Skeletal muscle satellite cell (primary cell): ENCODE data around the gene RALGAPB. TPM values are rescaled to one million over a fixed set of nuclear protein-coding genes. Genes with fewer than 3 reads are reported as not detected.
A peak's percentile ranks its signal among the peaks of the same experiment; 100 is the strongest.
"Not testable (repeated sequence)": the region's sequence is repeated elsewhere in the genome, so short reads cannot be mapped to it uniquely, and the experiment has no call there.

ENCODE experiments used
- H3K27me3 ChIP-seq: 2 replicates; pipeline ENCODE4 v1.7.0; 2013; ENCODE audit warnings: low read length; ENCODE audit not compliant: control insufficient read depth, insufficient read depth
- H3K36me3 ChIP-seq: 2 replicates; pipeline ENCODE4 v1.7.0; 2013; ENCODE audit warnings: mild to moderate bottlenecking, control low read depth, low read length; ENCODE audit not compliant: insufficient read depth
- H3K4me1 ChIP-seq: 2 replicates; pipeline ENCODE4 v1.7.0; 2013; ENCODE audit warnings: low read length; ENCODE audit not compliant: control insufficient read depth, insufficient read depth
- H3K4me2 ChIP-seq: 2 replicates; pipeline ENCODE4 v1.7.0; 2013; ENCODE audit warnings: mild to moderate bottlenecking, low read length
- H3K4me3 ChIP-seq: 2 replicates; pipeline ENCODE4 v1.7.0; 2013; ENCODE audit warnings: low read length
- H3K9ac ChIP-seq: 2 replicates; pipeline ENCODE4 v1.7.0; 2013; ENCODE audit warnings: mild to moderate bottlenecking, low read depth, low read length, moderate library complexity
- H3K9me3 ChIP-seq: replicated peaks from 2 replicates; pipeline ENCODE4 v1.7.0; 2013; ENCODE audit warnings: mild to moderate bottlenecking, control low read depth, low read length
- total RNA-seq: library from RNA; depleted of rRNA; stranded (reverse); fragments of >200 nt; gene quantifications from 2 replicates; pipeline ENCODE4 v1.2.3, GENCODE V29; 2012; rRNA removed

RALGAPB gene
- 23.8 and 27.6 TPM in 2 replicates for total RNA-seq

DNA sequence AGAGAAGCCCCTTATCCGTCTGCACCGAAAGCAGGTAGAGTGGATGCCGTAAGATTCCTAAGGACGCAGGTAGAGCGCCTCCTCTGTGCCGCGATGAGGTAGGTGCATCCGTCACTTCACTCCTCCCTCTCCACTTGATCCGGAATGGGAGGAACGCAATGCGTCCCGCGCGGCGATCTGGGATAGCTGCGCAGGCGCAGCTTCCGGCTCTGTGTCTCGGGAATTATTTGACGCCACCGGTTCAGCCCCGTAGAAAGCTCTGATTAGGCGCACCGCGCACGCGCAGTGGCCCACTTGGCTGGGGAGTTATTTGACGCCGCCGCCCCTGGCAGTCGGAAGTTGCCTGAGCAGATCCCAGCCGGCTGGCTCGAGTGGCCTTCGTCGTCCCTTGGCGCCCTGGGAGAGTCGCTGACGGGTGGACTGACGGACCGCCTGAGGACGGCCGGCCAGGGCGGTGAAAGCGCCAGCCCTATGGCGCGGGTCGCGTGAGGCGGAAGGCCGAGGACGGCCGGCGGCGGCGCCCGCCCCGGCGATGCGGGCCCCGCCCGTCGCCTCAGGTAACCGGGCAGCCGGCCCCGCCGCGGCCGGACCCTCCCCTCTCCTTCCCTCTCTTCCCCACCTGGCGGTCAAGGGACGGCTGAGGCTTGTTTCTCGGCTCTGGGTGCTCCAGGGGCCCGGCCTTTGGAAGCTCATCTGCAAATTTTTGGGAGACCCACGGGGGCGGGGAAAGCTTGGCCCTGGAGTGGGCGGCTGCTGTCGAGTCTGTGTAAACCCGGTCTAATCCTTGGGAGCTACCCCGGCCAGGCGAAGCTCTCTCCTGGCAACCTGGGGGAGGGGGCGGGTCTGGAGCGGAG, at the start of gene RALGAPB:
Gene RALGAPB (plus strand): TSS at position 331 of the 854 bp plus-strand sequence. CDS start 15,590 bp downstream, outside the sequence.
- Histone ChIP-seq H3K36me3 (no peaks in the 10 kb centered on the region), H3K4me3 (peak within 1 kb of the TSS; percentile 84), H3K4me1 (peaks cover 10% of the 10 kb centered on the region), H3K9ac (peak within 1 kb of the TSS; percentile 90), H3K27me3 (peaks cover 5% of the 10 kb centered on the region), H3K4me2 (peak within 1 kb of the TSS; percentile 84), H3K9me3 (no peaks in the 10 kb centered on the region)

DNA sequence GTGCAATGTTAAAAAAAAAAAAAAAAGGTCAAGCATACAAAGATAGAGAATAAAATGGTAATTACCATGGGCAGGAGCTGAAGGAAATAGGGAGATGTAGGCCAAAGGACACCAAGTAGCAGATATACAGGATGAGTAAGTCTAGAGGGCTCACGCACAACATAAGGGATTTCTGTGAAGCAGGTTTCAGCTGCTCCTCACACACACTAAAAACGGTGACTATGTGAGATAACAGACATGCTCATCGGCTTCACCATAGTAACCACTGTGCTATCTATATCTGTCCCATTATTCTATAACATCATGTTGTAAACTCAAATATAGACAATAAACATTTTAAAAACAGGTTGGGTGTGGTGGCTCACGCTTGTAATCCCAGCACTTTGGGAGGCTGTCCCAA, 49.1 kb upstream of the RALGAPB start:
- Histone ChIP-seq H3K4me3 (no peak overlapping the region), H3K9ac (no peak overlapping the region), H3K36me3 (peaks cover 87% of the 10 kb centered on the region)

DNA sequence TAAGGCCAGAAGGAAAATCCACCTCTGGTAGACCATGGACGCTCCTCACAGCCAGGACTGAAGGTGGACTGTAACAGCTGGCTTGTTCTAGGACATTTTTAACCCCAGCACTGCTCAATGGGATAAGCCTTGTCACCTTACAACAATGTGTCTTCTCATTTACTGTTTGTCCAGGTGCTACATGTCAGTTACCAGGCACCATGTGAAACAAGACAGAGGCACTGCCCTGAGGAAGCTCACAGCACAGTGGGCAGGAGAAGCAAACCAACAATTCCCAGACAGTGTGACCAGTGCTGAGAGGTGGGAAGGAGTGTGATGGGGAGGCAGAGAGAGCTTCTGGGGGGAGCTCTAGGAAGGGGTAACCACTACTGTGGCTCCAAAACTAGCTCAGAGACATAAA, 48.2 kb upstream of the RALGAPB start:
- Histone ChIP-seq H3K4me3 (no peak overlapping the region), H3K4me1 (peaks cover 37% of the 10 kb centered on the region), H3K27me3 (no peaks in the 10 kb centered on the region), H3K9me3 (no peaks in the 10 kb centered on the region), H3K36me3 (peaks cover 89% of the 10 kb centered on the region), H3K9ac (no peak overlapping the region), H3K4me2 (no peak overlapping the region)

More for the DNA sequence above, 49.1 kb upstream of the RALGAPB start:
- Histone ChIP-seq H3K4me2 (no peak overlapping the region), H3K4me1 (peaks cover 37% of the 10 kb centered on the region), H3K9me3 (no peaks in the 10 kb centered on the region), H3K27me3 (no peaks in the 10 kb centered on the region)

DNA sequence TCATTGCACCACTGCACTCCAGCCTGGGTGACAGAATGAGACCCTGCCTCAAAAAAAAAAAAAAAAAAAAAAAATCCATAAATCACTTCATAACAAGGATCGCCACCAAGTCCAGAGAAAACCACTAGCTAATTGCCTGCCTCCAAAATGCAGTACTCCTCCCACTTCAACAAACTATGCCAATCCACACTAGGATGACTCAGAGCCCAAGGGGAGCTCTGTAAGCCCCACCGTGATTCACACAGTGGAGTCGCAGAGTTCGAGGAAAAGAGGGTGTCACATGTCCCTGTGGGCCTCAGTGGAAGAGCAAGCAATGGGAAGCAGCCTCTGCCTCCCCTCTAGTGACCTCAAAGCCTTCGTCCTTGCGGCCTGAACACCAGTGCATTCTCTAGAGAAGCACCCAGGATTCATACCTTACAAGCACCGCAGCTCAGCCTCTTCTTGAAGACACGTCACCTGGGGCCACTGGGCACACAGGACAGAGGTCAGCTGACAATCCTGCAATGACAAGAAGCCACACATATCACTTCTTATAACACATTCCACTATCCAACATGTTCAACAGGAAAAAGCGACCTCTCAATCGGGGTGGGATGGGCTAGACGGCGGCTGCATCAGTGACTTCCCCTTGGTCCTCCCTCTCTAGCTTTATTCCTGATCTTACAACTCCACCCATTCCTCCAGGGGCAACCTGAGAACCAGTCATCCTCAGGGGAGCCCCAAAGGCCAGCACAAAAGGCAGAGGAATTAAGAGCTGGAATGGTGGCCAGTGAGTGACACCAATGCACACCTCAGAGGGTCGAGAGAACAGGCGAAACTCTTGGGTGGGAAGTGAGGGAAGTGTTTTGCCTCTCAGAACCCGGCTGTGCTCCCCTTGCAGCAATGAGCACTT, 46.4 kb upstream of the RALGAPB start:
- H3K9ac ChIP-seq, result no peak overlapping the region
- H3K4me2 ChIP-seq, result peak overlapping the region; percentile 27
- no peaks in the 10 kb centered on the region for H3K27me3 ChIP-seq
- H3K9me3 ChIP-seq, result no peaks in the 10 kb centered on the region
- H3K36me3 ChIP-seq, result peaks cover 84% of the 10 kb centered on the region
- peaks cover 32% of the 10 kb centered on the region for H3K4me1 ChIP-seq
- H3K4me3 ChIP-seq, result no peak overlapping the region

DNA sequence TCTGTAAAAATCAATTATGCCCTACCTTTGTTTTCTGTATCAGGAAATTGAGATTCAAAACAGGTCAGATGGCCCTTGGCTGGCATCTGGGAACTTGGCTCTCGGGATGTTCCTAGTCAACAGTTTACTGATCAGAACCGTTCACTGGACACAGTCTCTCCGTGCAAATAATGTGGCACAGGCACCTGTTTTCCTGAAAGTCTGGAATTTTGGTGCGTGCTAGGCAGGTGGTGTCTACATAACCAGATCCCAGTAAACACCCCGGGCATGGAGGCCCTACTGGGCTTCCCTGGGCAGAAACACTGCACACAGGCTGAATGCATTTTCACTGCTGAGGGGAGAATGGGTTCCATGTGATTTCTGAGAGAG, 45.0 kb upstream of the RALGAPB start:
- H3K4me2 ChIP-seq, result no peak overlapping the region
- no peak overlapping the region for H3K9ac ChIP-seq
- H3K4me1 ChIP-seq, result peaks cover 45% of the 10 kb centered on the region
- no peaks in the 10 kb centered on the region for H3K27me3 ChIP-seq
- H3K4me3 ChIP-seq, result no peak overlapping the region
- peaks cover 84% of the 10 kb centered on the region for H3K36me3 ChIP-seq
- H3K9me3 ChIP-seq, result no peaks in the 10 kb centered on the region

GRCh38 chr20:38428800-38429199, 43.8 kb upstream of the RALGAPB start:
- Histone ChIP-seq H3K4me1 (peaks cover 56% of the 10 kb centered on the region), H3K4me2 (no peak overlapping the region), H3K36me3 (peaks cover 89% of the 10 kb centered on the region), H3K27me3 (no peaks in the 10 kb centered on the region), H3K9me3 (no peaks in the 10 kb centered on the region), H3K4me3 (no peak overlapping the region), H3K9ac (no peak overlapping the region)

DNA sequence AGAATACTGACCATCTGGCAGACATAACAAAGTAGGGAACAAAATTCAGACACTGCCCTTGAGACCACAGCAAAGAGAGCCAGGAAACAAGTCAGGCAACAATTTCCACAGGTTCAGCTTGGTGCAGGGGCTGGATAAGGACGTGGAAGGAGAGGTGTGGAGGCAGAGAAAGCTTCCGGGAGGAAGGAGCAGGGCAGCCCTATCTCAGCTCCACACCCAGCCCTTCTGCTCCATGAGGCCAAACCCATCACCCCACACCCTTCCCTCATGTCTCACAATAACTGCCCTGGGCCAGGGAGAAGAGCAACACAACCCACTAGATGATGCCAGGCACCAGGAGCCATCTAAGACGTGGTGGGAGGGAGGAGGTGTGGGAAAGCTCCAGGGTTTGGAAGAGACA, 43.3 kb upstream of the RALGAPB start:
- Histone ChIP-seq H3K36me3 (peaks cover 88% of the 10 kb centered on the region), H3K9ac (no peak overlapping the region), H3K4me3 (no peak overlapping the region), H3K4me2 (no peak overlapping the region), H3K27me3 (no peaks in the 10 kb centered on the region), H3K4me1 (peaks cover 58% of the 10 kb centered on the region), H3K9me3 (no peaks in the 10 kb centered on the region)

- Histone ChIP-seq H3K9me3 (no peaks in the 10 kb centered on the region), H3K27me3 (no peaks in the 10 kb centered on the region), H3K4me2 (no peak overlapping the region), H3K4me3 (no peak overlapping the region), H3K9ac (no peak overlapping the region), H3K4me1 (peaks cover 59% of the 10 kb centered on the region), H3K36me3 (peaks cover 73% of the 10 kb centered on the region)
Measured at GRCh38 chr20:38430679-38431325, 41.8 kb upstream of the RALGAPB start.

DNA sequence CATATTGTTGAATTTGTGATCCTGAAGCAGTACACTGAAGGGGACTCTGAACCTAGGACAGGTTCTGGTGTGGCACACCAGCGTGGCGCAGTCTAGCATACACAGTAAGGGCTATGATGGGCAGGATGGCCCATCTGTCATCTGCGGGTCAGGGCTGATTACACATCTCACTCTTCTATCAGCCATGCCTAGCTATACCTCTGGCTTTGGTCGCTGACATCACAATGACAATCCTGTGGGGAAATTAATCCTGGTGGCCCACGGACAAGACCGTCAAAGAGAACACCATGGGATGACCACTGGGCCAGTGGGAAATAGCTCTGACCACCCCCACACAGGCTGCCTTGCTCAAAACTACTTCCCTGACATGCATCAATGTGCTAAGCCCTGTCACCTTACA, 40.4 kb upstream of the RALGAPB start:
- H3K4me3 ChIP-seq, result peak overlapping the region; percentile 14
- no peaks in the 10 kb centered on the region for H3K27me3 ChIP-seq
- peaks cover 47% of the 10 kb centered on the region for H3K4me1 ChIP-seq
- H3K9ac ChIP-seq, result no peak overlapping the region
- peak overlapping the region; percentile 92 for H3K4me2 ChIP-seq
- peaks cover 63% of the 10 kb centered on the region for H3K36me3 ChIP-seq
- no peaks in the 10 kb centered on the region for H3K9me3 ChIP-seq

DNA sequence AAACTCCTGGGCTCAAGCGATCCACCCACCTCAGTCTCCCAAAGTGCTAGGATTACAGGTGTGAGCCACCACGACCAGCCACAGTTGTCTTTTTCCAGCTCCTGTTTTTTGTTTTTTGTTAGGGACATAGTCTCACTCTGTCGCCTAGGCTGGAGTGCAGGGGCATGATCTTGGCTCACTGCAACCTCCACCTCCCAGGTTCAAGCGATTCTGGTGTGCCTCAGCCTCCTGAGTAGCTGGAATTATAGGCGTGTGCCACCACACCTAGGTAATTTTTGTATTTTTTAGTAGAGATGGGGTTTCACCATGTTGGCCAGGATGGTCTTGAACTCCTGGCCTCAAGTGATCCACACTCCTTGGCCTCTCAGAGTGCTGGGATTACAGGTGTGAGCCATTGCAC, 39.8 kb upstream of the RALGAPB start:
- H3K9me3 ChIP-seq, H3K9ac ChIP-seq, H3K27me3 ChIP-seq: not testable (repeated sequence)
- H3K36me3 ChIP-seq, result peaks cover 57% of the 10 kb centered on the region
- H3K4me1 ChIP-seq, result peaks cover 41% of the 10 kb centered on the region
- H3K4me3 ChIP-seq, result peak overlapping the region; percentile 88
- peak overlapping the region; percentile 92 for H3K4me2 ChIP-seq

DNA sequence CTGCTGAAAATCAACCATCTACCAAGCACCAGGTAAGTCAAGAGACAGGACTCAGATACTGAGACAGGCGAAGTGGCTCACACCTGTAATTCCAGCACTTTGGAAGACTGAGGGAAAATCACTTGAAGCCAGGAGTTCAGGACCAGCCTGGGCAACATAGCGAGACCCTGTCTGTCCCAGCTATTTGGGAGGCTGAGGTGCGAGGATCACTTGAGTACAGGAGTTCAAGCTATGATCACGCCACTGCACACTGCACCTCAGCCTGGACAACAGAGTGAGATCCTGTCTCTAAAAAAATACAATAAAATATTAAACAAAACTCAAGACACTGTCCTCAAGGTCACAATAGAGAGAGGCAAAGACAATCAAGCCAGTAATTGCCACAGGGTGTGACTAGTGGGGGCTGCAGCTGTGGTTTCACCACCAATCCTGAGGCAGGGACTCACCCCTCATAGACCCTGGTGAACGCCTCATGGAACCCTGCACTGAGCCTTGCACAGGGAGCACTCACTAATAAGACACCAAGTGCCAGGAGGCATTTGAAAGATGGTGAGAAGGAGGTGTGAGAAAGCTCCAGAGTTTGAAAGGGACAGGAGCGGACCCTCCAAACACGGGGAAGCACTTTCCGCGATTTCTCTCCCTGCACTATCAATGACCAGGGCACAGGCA, 39.2 kb upstream of the RALGAPB start:
- Histone ChIP-seq H3K36me3 (peaks cover 52% of the 10 kb centered on the region), H3K9ac (peak overlapping the region; percentile 94)

More for the DNA sequence above, 39.2 kb upstream of the RALGAPB start:
- H3K9me3 ChIP-seq, result no peaks in the 10 kb centered on the region
- H3K4me1 ChIP-seq, result peaks cover 35% of the 10 kb centered on the region
- no peaks in the 10 kb centered on the region for H3K27me3 ChIP-seq
- H3K4me3 ChIP-seq, result peak overlapping the region; percentile 88
- peak overlapping the region; percentile 92 for H3K4me2 ChIP-seq
